NCI-H2196 (cell line): Measurements from ENCODE around the gene CCDC183.
"Not testable (repeated sequence)": the region's sequence is repeated elsewhere in the genome, so short reads cannot be mapped to it uniquely, and the experiment has no call there.

ENCODE experiments used
- DNase-seq: peaks from one replicate; lab custom pipeline; 2025; ENCODE audit not compliant: unreplicated experiment; lab: John Stamatoyannopoulos, UW

The CCDC183 gene

GRCh38 chr9:136799079-136799853, 3.1 kb downstream of the CCDC183 start:
- DNase-seq, result peak; percentile 68

GRCh38 chr9:136799854-136800657, 3.9 kb downstream of the CCDC183 start:
- peak; percentile 93 for DNase-seq

GRCh38 chr9:136802321-136802720, 6.2 kb downstream of the CCDC183 start:
- DNase-seq, result no peak

- not testable (repeated sequence) for DNase-seq
These were observed 6.9 kb downstream of the CCDC183 start for GRCh38 chr9:136803009-136803550.

GRCh38 chr9:136803551-136804508, 7.7 kb downstream of the CCDC183 start:
- DNase-seq, result no peak

GRCh38 chr9:136804509-136805206, 8.5 kb downstream of the CCDC183 start:
- DNase-seq, result no peak

- DNase-seq, result no peak
These were observed 9.1 kb downstream of the CCDC183 start for GRCh38 chr9:136805207-136805740.

- DNase-seq, result no peak
These were observed 9.9 kb downstream of the CCDC183 start for GRCh38 chr9:136806067-136806466.

- no peak for DNase-seq
These were observed 10.6 kb downstream of the CCDC183 start for GRCh38 chr9:136806631-136807201.

- DNase-seq, result peak; percentile 82
These were observed 11.3 kb downstream of the CCDC183 start, which contains the start of gene RABL6 for GRCh38 chr9:136807281-136808074. Gene RABL6, plus strand, starts transcription at chr9:136807948. Its CDS starts 249 bp downstream, at chr9:136808197.

GRCh38 chr9:136808075-136808805, 12.1 kb downstream of the CCDC183 start:
- no peak for DNase-seq

- no peak for DNase-seq
These were observed 12.6 kb downstream of the CCDC183 start for GRCh38 chr9:136808806-136809158.

GRCh38 chr9:136814725-136815421, 18.7 kb downstream of the CCDC183 start:
- DNase-seq, result no peak

GRCh38 chr9:136815422-136815782, 19.3 kb downstream of the CCDC183 start:
- no peak for DNase-seq

GRCh38 chr9:136820971-136821825, 25.1 kb downstream of the CCDC183 start:
- no peak for DNase-seq

GRCh38 chr9:136821826-136822544, 25.8 kb downstream of the CCDC183 start:
- DNase-seq, result no peak
